ENCODE measurements around the gene APP.
A peak's percentile ranks its signal among the peaks of the same experiment; 100 is the strongest.
"Not testable (repeated sequence)": the region's sequence is repeated elsewhere in the genome, so short reads cannot be mapped to it uniquely, and the experiment has no call there.

Gene APP

GRCh38 chr21:26013970-26014369 lies 156.6 kb downstream of the APP start:
- DNase-seq = no peak

GRCh38 chr21:26012482-26012881 lies 158.1 kb downstream of the APP start:
- DNase-seq = not testable (repeated sequence)

- no peak for DNase-seq
Measured at GRCh38 chr21:26011292-26011940, 159.2 kb downstream of the APP start.

GRCh38 chr21:26007951-26008498 lies 162.5 kb downstream of the APP start:
- no peak for DNase-seq

- DNase-seq = no peak
Measured at GRCh38 chr21:26005464-26005863, 165.1 kb downstream of the APP start.

- no peak for DNase-seq
Measured at GRCh38 chr21:26003404-26003803, 167.2 kb downstream of the APP start.

- DNase-seq = no peak
Measured at GRCh38 chr21:26001356-26001755, 169.2 kb downstream of the APP start.

GRCh38 chr21:25999921-26000582 lies 170.5 kb downstream of the APP start:
- peak; percentile 18 for DNase-seq

GRCh38 chr21:25997788-25998611 lies 172.6 kb downstream of the APP start:
- no peak for DNase-seq

GRCh38 chr21:25995278-25995677 lies 175.3 kb downstream of the APP start:
- DNase-seq = no peak

GRCh38 chr21:25994758-25995163 lies 175.8 kb downstream of the APP start:
- no peak for DNase-seq

- DNase-seq = no peak
Measured at GRCh38 chr21:25988738-25989137, 181.8 kb downstream of the APP start.

- no peak for DNase-seq
Measured at GRCh38 chr21:25987531-25987930, 183.0 kb downstream of the APP start.

- no peak for DNase-seq
Measured at GRCh38 chr21:25986928-25987327, 183.6 kb downstream of the APP start.

GRCh38 chr21:25985990-25986389 lies 184.6 kb downstream of the APP start:
- DNase-seq = no peak

- no peak for DNase-seq
Measured at GRCh38 chr21:25984538-25984937, 186.0 kb downstream of the APP start.

GRCh38 chr21:25983745-25984144 lies 186.8 kb downstream of the APP start:
- DNase-seq = no peak

- no peak for DNase-seq
Measured at GRCh38 chr21:25980710-25981109, 189.9 kb downstream of the APP start.

GRCh38 chr21:25979845-25980616 lies 190.5 kb downstream of the APP start:
- no peak for DNase-seq

- no peak for DNase-seq
Measured at GRCh38 chr21:25977068-25977611, 193.4 kb downstream of the APP start.

GRCh38 chr21:25974964-25975363 lies 195.6 kb downstream of the APP start:
- DNase-seq = no peak

- DNase-seq = no peak
Measured at GRCh38 chr21:25970254-25970930, 200.2 kb downstream of the APP start.

All from activated naive CD4-positive, alpha-beta T cell treated with anti-CD3 and anti-CD28 coated beads, Interleukin-2, amount 50 U/mL, for 16 hours (primary cell).